Mucosa of rectum (tissue), 2 donors: Measurements from ENCODE around the gene LCN10.

Experiments
- H3K27ac ChIP-seq, 2 donors: one replicate each; pipeline ENCODE4 v1.7.0; 2013; ENCODE audit warnings: inconsistent platforms in 2 of 2, low read depth in 2 of 2, low read length in 2 of 2
- H3K27me3 ChIP-seq, 2 donors: one replicate each; pipeline ENCODE4 v1.7.0; 2013; ENCODE audit warnings: low read length in 2 of 2; ENCODE audit not compliant: control insufficient read depth in 2 of 2, insufficient read depth in 2 of 2
- H3K36me3 ChIP-seq, 2 donors: one replicate each; pipeline ENCODE4 v1.7.0; 2013; ENCODE audit warnings: low read length in 2 of 2; ENCODE audit not compliant: control insufficient read depth in 2 of 2, insufficient read depth in 2 of 2
- H3K4me1 ChIP-seq, 2 donors: one replicate each; pipeline ENCODE4 v1.7.0; 2013; ENCODE audit warnings: low read length in 2 of 2, mild to moderate bottlenecking in 1 of 2; ENCODE audit not compliant: control insufficient read depth in 2 of 2, insufficient read depth in 2 of 2
- H3K4me3 ChIP-seq, 2 donors: one replicate each; pipeline ENCODE4 v1.7.0; 2013; ENCODE audit warnings: low read length in 2 of 2
- H3K9ac ChIP-seq, 2 donors: one replicate each; pipeline ENCODE4 v1.7.0; 2013; ENCODE audit warnings: low read length in 2 of 2, low read depth in 1 of 2, mild to moderate bottlenecking in 1 of 2
- H3K9me3 ChIP-seq, 2 donors: one replicate each; pipeline ENCODE4 v1.7.0; 2013; ENCODE audit warnings: low read length in 2 of 2; ENCODE audit not compliant: control insufficient read depth in 2 of 2
- donor health status: healthy.
- donor health status: Normal muscosa, but diverticular disease.

LCN10 gene

GRCh38 chr9:136740069-136740468, 2.7 kb downstream of the LCN10 start:
- Histone ChIP-seq H3K9me3 (no peaks in the 10 kb centered on the region), H3K27ac (no peak overlapping the region), H3K9ac (no peak overlapping the region), H3K4me1 (no peaks in the 10 kb centered on the region), H3K4me3 (no peak overlapping the region), H3K36me3 (no peaks in the 10 kb centered on the region), H3K27me3 (peaks cover 18 to 36% of the 10 kb centered on the region in 2 donors)

GRCh38 chr9:136739509-136739908, 3.2 kb downstream of the LCN10 start:
- Histone ChIP-seq H3K9ac (no peak overlapping the region), H3K36me3 (no peaks in the 10 kb centered on the region), H3K27me3 (peaks cover 18 to 36% of the 10 kb centered on the region in 2 donors), H3K9me3 (no peaks in the 10 kb centered on the region), H3K4me3 (no peak overlapping the region), H3K27ac (no peak overlapping the region), H3K4me1 (no peaks in the 10 kb centered on the region)

- Histone ChIP-seq H3K36me3 (no peaks in the 10 kb centered on the region), H3K4me1 (no peaks in the 10 kb centered on the region), H3K4me3 (no peak overlapping the region), H3K9me3 (no peaks in the 10 kb centered on the region), H3K27ac (no peak overlapping the region), H3K9ac (no peak overlapping the region), H3K27me3 (peaks cover 16 to 36% of the 10 kb centered on the region in 2 donors)
Observed at GRCh38 chr9:136738960-136739359, 3.8 kb downstream of the LCN10 start.

GRCh38 chr9:136735812-136736480, 6.8 kb downstream of the LCN10 start:
- no peaks in the 10 kb centered on the region for H3K9me3 ChIP-seq
- H3K36me3 ChIP-seq = no peaks in the 10 kb centered on the region
- no peak overlapping the region for H3K9ac ChIP-seq
- H3K27ac ChIP-seq = no peak overlapping the region
- H3K27me3 ChIP-seq = peaks cover 2 to 13% of the 10 kb centered on the region in 2 donors
- H3K4me3 ChIP-seq = no peak overlapping the region
- H3K4me1 ChIP-seq = no peaks in the 10 kb centered on the region

- no peaks in the 10 kb centered on the region for H3K36me3 ChIP-seq
- no peak overlapping the region for H3K4me3 ChIP-seq
- peaks cover 0 to 4% of the 10 kb centered on the region in 2 donors for H3K27me3 ChIP-seq
- H3K9me3 ChIP-seq = no peaks in the 10 kb centered on the region
- no peak overlapping the region for H3K9ac ChIP-seq
- no peaks in the 10 kb centered on the region for H3K4me1 ChIP-seq
- H3K27ac ChIP-seq = no peak overlapping the region
Observed at GRCh38 chr9:136734837-136735496, 7.8 kb downstream of the LCN10 start.

- H3K9me3 ChIP-seq = no peaks in the 10 kb centered on the region
- H3K4me3 ChIP-seq = no peak overlapping the region
Observed at GRCh38 chr9:136733611-136734010, 9.1 kb downstream of the LCN10 start.

GRCh38 chr9:136732444-136733178, 10.1 kb downstream of the LCN10 start:
- Histone ChIP-seq H3K27ac (no peak overlapping the region), H3K9ac (no peak overlapping the region), H3K4me1 (peaks cover 9 to 11% of the 10 kb centered on the region in 2 donors), H3K27me3 (no peaks in the 10 kb centered on the region), H3K36me3 (no peaks in the 10 kb centered on the region), H3K4me3 (no peak overlapping the region), H3K9me3 (no peaks in the 10 kb centered on the region)

More at GRCh38 chr9:136733611-136734010, 9.1 kb downstream of the LCN10 start:
- H3K27ac ChIP-seq = no peak overlapping the region
- no peaks in the 10 kb centered on the region for H3K27me3 ChIP-seq
- H3K4me1 ChIP-seq = peaks cover 4 to 6% of the 10 kb centered on the region in 2 donors
- no peak overlapping the region for H3K9ac ChIP-seq
- H3K36me3 ChIP-seq = no peaks in the 10 kb centered on the region

- peaks cover 9 to 15% of the 10 kb centered on the region in 2 donors for H3K36me3 ChIP-seq
- H3K4me1 ChIP-seq = peaks cover 28% of the 10 kb centered on the region in 2 donors
- no peaks in the 10 kb centered on the region for H3K9me3 ChIP-seq
- no peak overlapping the region for H3K9ac ChIP-seq
- no peaks in the 10 kb centered on the region for H3K27me3 ChIP-seq
- H3K4me3 ChIP-seq = no peak overlapping the region
- H3K27ac ChIP-seq = no peak overlapping the region
Observed at GRCh38 chr9:136729926-136730325, 12.8 kb downstream of the LCN10 start.

- peak overlapping the region in 1 of 2 donors; percentile 96 for H3K4me3 ChIP-seq
- no peaks in the 10 kb centered on the region for H3K27me3 ChIP-seq
- H3K4me1 ChIP-seq = peaks cover 28% of the 10 kb centered on the region in 2 donors
- no peaks in the 10 kb centered on the region for H3K9me3 ChIP-seq
- H3K36me3 ChIP-seq = peaks cover 14 to 19% of the 10 kb centered on the region in 2 donors
- no peak overlapping the region for H3K27ac ChIP-seq
- peak overlapping the region in 1 of 2 donors; percentile 67 for H3K9ac ChIP-seq
Observed at GRCh38 chr9:136729144-136729543, 13.6 kb downstream of the LCN10 start.

- H3K4me1 ChIP-seq = peaks cover 28% of the 10 kb centered on the region in 2 donors
- no peak overlapping the region for H3K27ac ChIP-seq
- no peaks in the 10 kb centered on the region for H3K27me3 ChIP-seq
- H3K36me3 ChIP-seq = peaks cover 19 to 24% of the 10 kb centered on the region in 2 donors
- no peaks in the 10 kb centered on the region for H3K9me3 ChIP-seq
- peak overlapping the region; percentile 67 to 96 for H3K4me3 ChIP-seq
- H3K9ac ChIP-seq = peak overlapping the region; percentile 60 to 67
Observed at GRCh38 chr9:136728548-136729123, 14.1 kb downstream of the LCN10 start.
